ENCODE data around the gene TENT5A. TPM values are rescaled to one million over a fixed set of nuclear protein-coding genes. Genes with fewer than 3 reads are reported as not detected.
A peak's percentile ranks its signal among the peaks of the same experiment; 100 is the strongest.

Gene TENT5A
- total and polyA plus RNA-seq, 8 donors = 2.8 to 12.2 (median 5.1) TPM

- no peak for TF ChIP-seq CTCF (IDR thresholded peaks at IDR 0.05)
- no peaks in the 10 kb centered on the region for H3K27me3 ChIP-seq
- H3K27ac ChIP-seq = peak overlapping the region in 2 of 4 donors; percentile 97 to 99
- no peaks in the 10 kb centered on the region for H3K9me3 ChIP-seq
- intact Hi-C loops (cut with DNase I) = loop anchor here in 1 of 3 donors (10.0 kb wide), 1 partner anchor 1146 kb away; no protein-coding TSS in a partner anchor
- 21 to 29% methylated on average over 12 of the region's 12 CpGs for WGBS, 2 donors
- H3K36me3 ChIP-seq = no peaks in the 10 kb centered on the region
- peak overlapping the region; percentile 53 to 91 (median 84) for H3K4me3 ChIP-seq
- peaks cover 0 to 26% (median 14%) of the 10 kb centered on the region in 3 donors for H3K4me1 ChIP-seq
- FAIRE-seq (no peak), DNase-seq (no peak), ATAC-seq (no peak)
Observed at GRCh38 chr6:81750681-81751387, 1.6 kb downstream of the TENT5A start.

- Histone ChIP-seq H3K4me3 (peak overlapping the region in 3 of 4 donors; percentile 53 to 91 (median 81)), H3K27me3 (no peaks in the 10 kb centered on the region), H3K36me3 (no peaks in the 10 kb centered on the region), H3K9me3 (no peaks in the 10 kb centered on the region), H3K4me1 (peaks cover 0 to 26% (median 14%) of the 10 kb centered on the region in 3 donors), H3K27ac (peak overlapping the region in 2 of 4 donors; percentile 97 to 99)
- ATAC-seq (no peak), FAIRE-seq (no peak), DNase-seq (no peak)
- WGBS, 2 donors = 67 to 68% methylated on average over 5 of the region's 5 CpGs
- intact Hi-C loops (cut with DNase I) = loop anchor here in 1 of 3 donors (10.0 kb wide), 1 partner anchor 1145 kb away; no protein-coding TSS in a partner anchor
- TF ChIP-seq CTCF (IDR thresholded peaks at IDR 0.05) = no peak
Observed at GRCh38 chr6:81750200-81750599, 2.3 kb downstream of the TENT5A start.

GRCh38 chr6:81749707-81750106 lies 2.8 kb downstream of the TENT5A start:
- intact Hi-C loops (cut with DNase I) = loop anchor here in 1 of 3 donors (10.0 kb wide), 1 partner anchor 1145 kb away; no protein-coding TSS in a partner anchor
- FAIRE-seq (no peak), ATAC-seq (no peak), DNase-seq (no peak)
- Histone ChIP-seq H3K27me3 (no peaks in the 10 kb centered on the region), H3K4me1 (peaks cover 0 to 26% (median 14%) of the 10 kb centered on the region in 3 donors), H3K4me3 (peak overlapping the region in 2 of 4 donors; percentile 81 to 91), H3K27ac (peak overlapping the region in 1 of 4 donors; percentile 97), H3K9me3 (no peaks in the 10 kb centered on the region), H3K36me3 (no peaks in the 10 kb centered on the region)
- no peak for TF ChIP-seq CTCF (IDR thresholded peaks at IDR 0.05)
- WGBS, 2 donors = 69 to 72% methylated on average over 5 of the region's 5 CpGs

- Histone ChIP-seq H3K4me3 (no peak overlapping the region), H3K9me3 (no peaks in the 10 kb centered on the region), H3K27ac (no peak overlapping the region), H3K36me3 (no peaks in the 10 kb centered on the region), H3K27me3 (no peaks in the 10 kb centered on the region), H3K4me1 (peaks cover 0 to 23% (median 10%) of the 10 kb centered on the region in 3 donors)
- intact Hi-C loops (cut with DNase I) = no loop called here
- TF ChIP-seq CTCF (IDR thresholded peaks at IDR 0.05) = no peak
- no peak for FAIRE-seq
- DNase-seq = no peak
- ATAC-seq = no peak
- WGBS, 2 donors = 49 to 55% methylated on average over 5 of the region's 5 CpGs
Observed at GRCh38 chr6:81748994-81749393, 3.5 kb downstream of the TENT5A start.

- Histone ChIP-seq H3K9me3 (no peaks in the 10 kb centered on the region), H3K36me3 (no peaks in the 10 kb centered on the region), H3K27me3 (no peaks in the 10 kb centered on the region), H3K4me1 (peaks cover 0 to 23% (median 10%) of the 10 kb centered on the region in 3 donors), H3K4me3 (peak overlapping the region in 1 of 4 donors; percentile 7), H3K27ac (no peak overlapping the region)
- intact Hi-C loops (cut with DNase I) = no loop called here
- no peak for FAIRE-seq
- ATAC-seq = no peak
- no peak for DNase-seq
- TF ChIP-seq CTCF (IDR thresholded peaks at IDR 0.05) = no peak
- 73 to 79% methylated on average over 4 of the region's 4 CpGs for WGBS, 2 donors
Observed at GRCh38 chr6:81747327-81747726, 5.2 kb downstream of the TENT5A start.

All from pancreas (tissue), 10 donors.